ENCODE results near the gene HCFC1R1.
A peak's percentile ranks its signal among the peaks of the same experiment; 100 is the strongest.
"Not testable (repeated sequence)": the region's sequence is repeated elsewhere in the genome, so short reads cannot be mapped to it uniquely, and the experiment has no call there.

Gene HCFC1R1

DNA sequence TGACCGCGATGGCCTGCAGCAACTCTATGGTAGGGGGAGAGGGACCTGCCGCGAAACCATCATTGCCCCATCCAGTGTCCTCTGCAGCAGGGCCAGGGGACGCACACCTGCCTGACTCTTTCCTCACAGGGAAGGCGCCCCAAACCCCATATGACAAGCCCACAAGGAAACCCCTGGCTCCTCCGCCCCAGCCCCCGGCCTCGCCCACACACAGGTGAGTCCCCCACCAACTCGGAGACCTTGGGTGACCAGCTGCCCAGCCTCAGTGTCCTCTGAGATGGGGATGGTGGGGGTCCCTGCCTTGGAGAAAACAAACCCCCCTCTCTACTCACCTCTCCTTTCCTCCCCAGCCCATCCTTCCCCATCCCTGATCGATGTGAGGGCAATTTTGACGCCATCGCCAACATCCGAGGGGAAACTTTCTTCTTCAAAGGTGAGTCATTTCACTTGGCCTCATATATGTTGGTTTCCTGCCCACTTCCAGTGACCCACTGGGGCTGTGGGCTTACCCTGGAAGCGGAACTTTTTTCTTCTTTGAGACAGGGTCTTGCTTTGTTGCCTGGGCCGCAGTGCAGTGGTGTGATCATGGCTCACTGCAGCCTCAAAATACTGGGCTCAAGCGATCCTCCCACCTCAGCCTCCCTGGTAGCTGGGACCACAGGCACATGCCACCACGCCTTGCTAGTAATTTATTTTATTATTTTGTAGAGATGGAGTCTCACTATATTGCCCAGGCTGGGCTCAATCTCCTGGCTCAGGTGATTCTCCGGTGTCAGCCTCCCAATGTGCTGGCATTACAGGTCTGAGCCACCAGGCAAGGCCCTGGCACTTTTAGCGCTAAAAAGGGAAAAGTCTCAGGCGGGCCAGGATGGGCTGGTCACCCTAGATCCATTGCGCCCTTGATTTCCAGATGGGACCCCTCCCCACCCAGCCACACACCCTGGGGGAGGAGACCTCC is 33.7 kb upstream of the HCFC1R1 start:
- H3K9ac ChIP-seq (ENCODE audit: low read length): no peak overlapping the region
- H3K27ac ChIP-seq (ENCODE audit: low read length): no peak overlapping the region

DNA sequence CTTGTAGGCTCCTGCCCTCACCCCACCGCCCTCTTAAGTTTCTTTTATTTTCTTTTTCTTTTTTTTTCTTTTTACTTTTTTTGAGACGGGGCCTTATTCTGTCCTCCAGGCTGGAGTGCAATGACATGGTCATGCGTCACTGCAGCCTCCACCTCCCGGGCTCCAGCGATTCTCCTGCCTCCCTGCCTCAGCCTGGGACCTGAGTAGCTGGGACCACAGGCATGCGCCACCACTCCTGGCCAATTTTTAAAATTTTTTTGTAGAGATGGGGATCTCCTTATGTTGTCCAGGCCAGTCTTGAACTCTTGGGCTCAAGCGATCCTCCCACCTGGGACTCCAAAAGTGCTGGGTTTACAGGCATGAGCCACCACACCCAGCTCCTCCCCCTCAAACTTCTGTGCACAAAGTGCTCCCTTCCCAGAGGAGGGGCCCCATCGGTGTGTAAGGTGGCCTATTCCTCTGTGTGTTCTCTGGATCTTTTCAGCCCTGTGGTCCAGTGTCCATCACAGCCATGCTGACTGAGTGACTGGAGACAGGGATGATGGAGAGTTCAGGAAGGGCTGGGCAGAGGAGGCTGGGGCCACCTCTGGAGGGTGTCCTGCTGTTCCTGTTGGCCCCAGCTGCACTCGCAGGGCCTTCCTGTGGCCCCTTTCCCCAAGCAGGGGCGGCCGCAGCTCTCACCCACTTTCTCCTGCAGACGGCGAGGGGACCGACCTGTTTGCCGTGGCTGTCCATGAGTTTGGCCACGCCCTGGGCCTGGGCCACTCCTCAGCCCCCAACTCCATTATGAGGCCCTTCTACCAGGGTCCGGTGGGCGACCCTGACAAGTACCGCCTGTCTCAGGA is 32.8 kb upstream of the HCFC1R1 start:
- Histone ChIP-seq H3K36me3 (replicated peaks; ENCODE audit: insufficient read depth, low read length) (no peaks in the 10 kb centered on the region), H3K4me2 (ENCODE audit: low read depth, low read length) (no peak overlapping the region), H3K9me2 (replicated peaks; ENCODE audit: insufficient read depth, low read length) (no peaks in the 10 kb centered on the region), H3K27ac (ENCODE audit: low read length) (no peak overlapping the region), H3K9ac (ENCODE audit: low read length) (no peak overlapping the region), H3K4me1 (ENCODE audit: low read length) (peaks cover 3% of the 10 kb centered on the region; the same call in 1 of the 2 replicates), H4K20me1 (ENCODE audit: insufficient read depth, low read length) (no peaks in the 10 kb centered on the region), H3K27me3 (replicated peaks; ENCODE audit: insufficient read depth, low read length) (peaks cover 55% of the 10 kb centered on the region), H3K9me3 (replicated peaks; ENCODE audit: insufficient read depth, low read length) (no peaks in the 10 kb centered on the region), H3K79me2 (ENCODE audit: low read length) (no peaks in the 10 kb centered on the region), H3K4me3 (ENCODE audit: low read length) (no peak overlapping the region), H2AFZ (ENCODE audit: low read length) (no peak overlapping the region), H3F3A (ENCODE audit: insufficient read depth, low read length) (no peaks in the 10 kb centered on the region)
- TF ChIP-seq, protein P1, sequence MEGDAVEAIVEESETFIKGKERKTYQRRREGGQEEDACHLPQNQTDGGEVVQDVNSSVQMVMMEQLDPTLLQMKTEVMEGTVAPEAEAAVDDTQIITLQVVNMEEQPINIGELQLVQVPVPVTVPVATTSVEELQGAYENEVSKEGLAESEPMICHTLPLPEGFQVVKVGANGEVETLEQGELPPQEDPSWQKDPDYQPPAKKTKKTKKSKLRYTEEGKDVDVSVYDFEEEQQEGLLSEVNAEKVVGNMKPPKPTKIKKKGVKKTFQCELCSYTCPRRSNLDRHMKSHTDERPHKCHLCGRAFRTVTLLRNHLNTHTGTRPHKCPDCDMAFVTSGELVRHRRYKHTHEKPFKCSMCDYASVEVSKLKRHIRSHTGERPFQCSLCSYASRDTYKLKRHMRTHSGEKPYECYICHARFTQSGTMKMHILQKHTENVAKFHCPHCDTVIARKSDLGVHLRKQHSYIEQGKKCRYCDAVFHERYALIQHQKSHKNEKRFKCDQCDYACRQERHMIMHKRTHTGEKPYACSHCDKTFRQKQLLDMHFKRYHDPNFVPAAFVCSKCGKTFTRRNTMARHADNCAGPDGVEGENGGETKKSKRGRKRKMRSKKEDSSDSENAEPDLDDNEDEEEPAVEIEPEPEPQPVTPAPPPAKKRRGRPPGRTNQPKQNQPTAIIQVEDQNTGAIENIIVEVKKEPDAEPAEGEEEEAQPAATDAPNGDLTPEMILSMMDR (IDR thresholded peaks at IDR 0.05; ENCODE audit: low read length): no peak
- TF ChIP-seq EZH2 (optimal IDR thresholded peaks at IDR 0.05; ENCODE audit: low read depth, low read length): no peak
- TF ChIP-seq EZH2phosphoT487 (IDR thresholded peaks at IDR 0.05; ENCODE audit: low read length): no peak
- no peak for DNase-seq

More for the DNA sequence above, 33.7 kb upstream of the HCFC1R1 start:
- peaks cover 61% of the 10 kb centered on the region for H3K27me3 ChIP-seq (replicated peaks; ENCODE audit: insufficient read depth, low read length)
- H3K9me2 ChIP-seq (replicated peaks; ENCODE audit: insufficient read depth, low read length): no peaks in the 10 kb centered on the region
- no peaks in the 10 kb centered on the region for H4K20me1 ChIP-seq (ENCODE audit: insufficient read depth, low read length)
- TF ChIP-seq, protein P1 (IDR thresholded peaks at IDR 0.05; ENCODE audit: low read length): no peak
- no peaks in the 10 kb centered on the region for H3K36me3 ChIP-seq (replicated peaks; ENCODE audit: insufficient read depth, low read length)
- DNase-seq: no peak
- no peaks in the 10 kb centered on the region for H3K9me3 ChIP-seq (replicated peaks; ENCODE audit: insufficient read depth, low read length)
- H3K79me2 ChIP-seq (ENCODE audit: low read length): no peaks in the 10 kb centered on the region
- no peaks in the 10 kb centered on the region for H3F3A ChIP-seq (ENCODE audit: insufficient read depth, low read length)
- peak overlapping the region; percentile 99; the same call in 1 of the 2 replicates for H3K4me2 ChIP-seq (ENCODE audit: low read depth, low read length)
- H3K4me1 ChIP-seq (ENCODE audit: low read length): peaks cover 3% of the 10 kb centered on the region; the same call in 1 of the 2 replicates
- H2AFZ ChIP-seq (ENCODE audit: low read length): no peak overlapping the region
- no peak overlapping the region for H3K4me3 ChIP-seq (ENCODE audit: low read length)

DNA sequence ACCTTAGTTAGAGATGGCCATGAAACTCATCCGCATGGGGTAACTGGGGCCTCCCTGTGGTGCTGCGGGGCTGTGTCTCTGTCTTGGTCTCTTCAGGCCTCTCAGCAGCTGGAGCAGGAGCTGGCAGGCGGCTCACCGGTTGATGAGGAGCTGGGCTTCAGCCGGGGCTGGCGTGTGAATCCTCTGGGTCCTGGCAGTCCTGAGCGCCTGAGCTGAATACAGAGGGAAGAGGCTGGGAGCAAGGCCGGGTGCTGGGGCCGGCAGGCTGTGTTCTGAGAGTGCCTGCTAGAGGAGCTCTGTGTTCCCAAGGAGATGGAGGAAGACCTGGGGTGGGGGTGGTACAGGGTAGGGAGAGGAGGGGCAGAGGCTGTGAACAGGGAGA is 32.0 kb upstream of the HCFC1R1 start:
- peaks cover 55% of the 10 kb centered on the region for H3K27me3 ChIP-seq (replicated peaks; ENCODE audit: insufficient read depth, low read length)
- not testable (repeated sequence) for H3K9me3 ChIP-seq (replicated peaks; ENCODE audit: insufficient read depth, low read length); H3K27ac ChIP-seq (ENCODE audit: low read length); H3K9me2 ChIP-seq (replicated peaks; ENCODE audit: insufficient read depth, low read length); H3K9ac ChIP-seq (ENCODE audit: low read length); H3K79me2 ChIP-seq (ENCODE audit: low read length); H3K4me3 ChIP-seq (ENCODE audit: low read length); H3K4me1 ChIP-seq (ENCODE audit: low read length); DNase-seq; H2AFZ ChIP-seq (ENCODE audit: low read length); H4K20me1 ChIP-seq (ENCODE audit: insufficient read depth, low read length); H3K36me3 ChIP-seq (replicated peaks; ENCODE audit: insufficient read depth, low read length); H3F3A ChIP-seq (ENCODE audit: insufficient read depth, low read length); H3K4me2 ChIP-seq (ENCODE audit: low read depth, low read length)
